GM12878 (cell line): Measurements from ENCODE around the gene ITGBL1. TPM values are rescaled to one million over a fixed set of nuclear protein-coding genes. Genes with fewer than 3 reads are reported as not detected.

Source experiments
- ATAC-seq: fragments of 200-7000 bp; cut with Tn5 transposase; 3 replicates; pipeline ENCODE4 v1.9.1; 2020; ENCODE audit warnings: mild to moderate bottlenecking, moderate library complexity
- BruUV-seq: library from RNA; stranded (reverse); fragments of 400-500 nt; replicated peaks from 2 replicates; lab custom pipeline; 2021; lab: Mats Ljungman, UMichigan
- CTCF ChIA-PET: fragments of 300-600 bp; sonication (Branson Sonifier 250); formaldehyde crosslinking; extraction: SDS; loops from one replicate; lab custom pipeline; 2021; ENCODE audit warnings: inconsistent platforms; lab: Yijun Ruan, JAX
- POLR2A ChIA-PET: fragments of 350-600 bp; formaldehyde crosslinking; extraction: SDS; loops from one replicate; lab custom pipeline; 2021; ENCODE audit warnings: inconsistent platforms; lab: Charles Lee
- RAD21 ChIA-PET: fragments of 300-600 bp; sonication (Branson Sonifier 250); formaldehyde crosslinking; loops from one replicate; lab custom pipeline; 2023; ENCODE audit warnings: antibody characterized with exemption; ENCODE audit not compliant: unreplicated experiment; lab: Charles Lee
- SMC1A ChIA-PET: fragments of 300-600 bp; sonication (Branson Sonifier 250); formaldehyde crosslinking; loops from one replicate; lab custom pipeline; 2023; ENCODE audit not compliant: unreplicated experiment, uncharacterized antibody; lab: Charles Lee
- DNase-seq: peaks from one replicate; pipeline ENCODE4 v3.0.0-alpha.2; 2011; ENCODE audit warnings: low read depth, low spot score
- FAIRE-seq: peaks from 3 replicates; lab custom pipeline; 2011; peaks lifted over from hg19 to GRCh38; lab: Jason Lieb, UNC
- H2AFZ ChIP-seq: 2 replicates; pipeline ENCODE4 v1.6.0; 2011; ENCODE audit warnings: low read depth, low read length, control low read depth; ENCODE audit not compliant: control insufficient read depth
- H3K27ac ChIP-seq: 2 replicates; pipeline ENCODE4 v1.5.1; 2011; ENCODE audit warnings: control low read depth; ENCODE audit not compliant: control insufficient read depth, insufficient read depth
- H3K27me3 ChIP-seq, 2 experiments: replicated peaks in 1 of 2; 2 replicates each; pipeline versions ENCODE4 v1.6.0 to v1.6.1; 2011; ENCODE audit warnings: low read length in 1 of 2; ENCODE audit not compliant: control insufficient read depth in 2 of 2, insufficient read depth in 2 of 2
- H3K36me3 ChIP-seq, 2 experiments: 2 replicates each; pipeline ENCODE4 v1.5.1; 2011; ENCODE audit warnings: low read length in 1 of 2; ENCODE audit not compliant: control insufficient read depth in 2 of 2, insufficient read depth in 2 of 2
- H3K4me1 ChIP-seq: 2 replicates; pipeline ENCODE4 v1.6.1; 2011; ENCODE audit warnings: mild to moderate bottlenecking, low read length, moderate library complexity, mixed read lengths; ENCODE audit not compliant: control insufficient read depth, insufficient read depth
- H3K4me2 ChIP-seq: 2 replicates; pipeline ENCODE4 v1.6.0; 2011; ENCODE audit warnings: control low read depth; ENCODE audit not compliant: control insufficient read depth, insufficient read depth
- H3K4me3 ChIP-seq: fragments of 200-600 bp; sonication (generic); 2 replicates; pipeline ENCODE4 v1.5.1; 2016
- H3K79me2 ChIP-seq: 2 replicates; pipeline ENCODE4 v1.6.0; 2011; ENCODE audit warnings: low read length; ENCODE audit not compliant: control insufficient read depth, insufficient read depth
- H3K9ac ChIP-seq: 2 replicates; pipeline ENCODE4 v1.8.0; 2011; ENCODE audit warnings: low read length, control low read depth, mixed read lengths; ENCODE audit not compliant: control insufficient read depth, insufficient read depth
- H3K9me3 ChIP-seq: replicated peaks from 3 replicates; pipeline ENCODE4 v1.5.1; 2011; ENCODE audit warnings: mild to moderate bottlenecking, low read length; ENCODE audit not compliant: control insufficient read depth, insufficient read depth
- H4K20me1 ChIP-seq: 2 replicates; pipeline ENCODE4 v1.6.0; 2011; ENCODE audit not compliant: control insufficient read depth, insufficient read depth
- BACH1 ChIP-seq: fragments of 450-650 bp; IDR thresholded peaks from 2 replicates; pipeline ENCODE4 v1.6.1; 2017; ENCODE audit warnings: mild to moderate bottlenecking, borderline replicate concordance
- JUND ChIP-seq: IDR thresholded peaks from 2 replicates; pipeline ENCODE4 v1.6.1; 2012; ENCODE audit warnings: low read depth, mild to moderate bottlenecking, low read length, improper control_type of control experiment, moderate library complexity
- MTA2 ChIP-seq: fragments of 450-650 bp; IDR thresholded peaks from 2 replicates; pipeline ENCODE4 v1.6.1; 2016; ENCODE audit warnings: low read depth, mild to moderate bottlenecking, moderate library complexity
- NR2C2 ChIP-seq: IDR thresholded peaks from 2 replicates; pipeline ENCODE4 v1.6.1; 2011; ENCODE audit warnings: borderline replicate concordance, low read depth; ENCODE audit not compliant: control insufficient read depth, insufficient read length
- PAX5 ChIP-seq: IDR thresholded peaks from 2 replicates; pipeline ENCODE4 v1.6.1; 2011; ENCODE audit warnings: low read depth, low read length, borderline replicate concordance
- PAX8 ChIP-seq: fragments of 450-650 bp; IDR thresholded peaks from 2 replicates; pipeline ENCODE4 v1.6.1; 2017; ENCODE audit warnings: mild to moderate bottlenecking, moderate library complexity
- POU2F2 ChIP-seq: IDR thresholded peaks from 3 replicates; pipeline ENCODE4 v1.6.1; 2011; ENCODE audit warnings: low read depth, mild to moderate bottlenecking, low read length, borderline replicate concordance
- SREBF1 ChIP-seq: IDR thresholded peaks from 2 replicates; pipeline ENCODE4 v1.6.1; 2012; ENCODE audit warnings: mild to moderate bottlenecking, low read length
- ZNF274 ChIP-seq: IDR thresholded peaks from one replicate; pipeline ENCODE4 v1.8.0; 2011; ENCODE audit not compliant: insufficient read length, insufficient read depth
- WGBS: methylation state at CpG from one replicate; pipeline ENCODE4 v1.1.6; 2016; ENCODE audit warnings: low lambda C conversion rate; ENCODE audit not compliant: insufficient replicate concordance, insufficient coverage; ENCODE audit errors: missing lambda C conversion rate; 5-methylcytosine and 5-hydroxymethylcytosine counted together
- in situ Hi-C: fragments of 300-500 bp; cut with MboI; formaldehyde crosslinking; loops from 9 replicates; pipeline ENCODE4 v1.14.3; 2018; ENCODE audit warnings: mixed read lengths
- intact Hi-C: fragments of 100-400 bp; cut with micrococcal nuclease; formaldehyde crosslinking; loops from one replicate; pipeline ENCODE4 v1.14.2; 2022; ENCODE audit not compliant: unreplicated experiment
- polyA plus RNA-seq, 11 experiments: library from polyadenylated mRNA; depleted of rRNA in 4 of 11; unstranded in 6 of 11; stranded (reverse) in 5 of 11; fragments of >200 nt; fragmentation: Nextera tagmentation in 4 of 11; fragmentation: Illumina TruSeq in 1 of 11; extraction: Ambion mirVana in 4 of 11; extraction: Trizol in 1 of 11; gene quantifications; 1 replicate in 1 of 11; 2 replicates in 10 of 11; pipeline versions ENCODE4 v1.2.1 to v1.2.3, GENCODE V29; 2011 to 2016; ENCODE audit warnings: inconsistent platforms in 2 of 11, missing spikeins in 2 of 11, low read depth in 1 of 11
- total RNA-seq, 4 experiments: library from RNA; depleted of rRNA in 3 of 4; stranded (reverse); fragments of >200 nt in 3 of 4; fragmentation: Illumina TruSeq in 1 of 4; extraction: Trizol in 1 of 4; gene quantifications; 2 replicates each; pipeline versions ENCODE4 v1.2.1 to v1.2.3, GENCODE V29; 2013 to 2021
- TF ChIP-seq, protein P1 (sequence below): fragments of 450-650 bp; IDR thresholded peaks from 2 replicates; pipeline ENCODE4 v1.6.1; 2016; ENCODE audit warnings: mild to moderate bottlenecking
- TF ChIP-seq, protein P2 (sequence below): fragments of 450-650 bp; IDR thresholded peaks from 2 replicates; pipeline ENCODE4 v1.6.1; 2017; ENCODE audit warnings: mild to moderate bottlenecking, moderate library complexity

The ITGBL1 gene
- total and polyA plus RNA-seq, 10 of the 15 experiments (the other 5 are each of a cell fraction or from before 2014, with no cell fraction given), result 0.17 to 2.8 (median 0.28) TPM; not detected in 3

DNA sequence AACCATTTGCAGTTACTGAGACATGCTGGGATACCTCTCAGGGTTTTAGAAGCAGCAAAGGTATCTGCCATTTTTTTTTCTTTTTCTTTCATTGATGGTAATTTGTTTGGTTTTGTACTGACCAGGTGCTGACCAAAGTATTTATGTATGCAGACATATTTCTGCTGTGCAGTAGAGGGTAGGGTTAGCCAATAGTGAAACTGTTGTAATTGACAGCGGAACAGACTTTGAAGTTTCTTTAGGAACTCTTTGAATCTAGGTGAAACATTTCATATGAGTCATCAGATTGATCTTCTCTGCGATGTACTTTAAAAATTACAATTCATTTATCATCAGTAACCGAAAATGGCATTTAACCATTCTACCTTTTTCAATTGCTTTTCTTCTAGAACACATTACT lies 63.0 kb downstream of the ITGBL1 start:
- ATAC-seq (peak; percentile 96), FAIRE-seq (no peak), DNase-seq (no peak)
- Histone ChIP-seq H3K27me3 (no peaks in the 10 kb centered on the region), H3K9ac (no peak overlapping the region), H3K4me3 (no peak overlapping the region), H3K79me2 (no peaks in the 10 kb centered on the region), H2AFZ (no peak overlapping the region), H3K4me1 (no peaks in the 10 kb centered on the region), H3K36me3 (no peaks in the 10 kb centered on the region), H3K4me2 (no peak overlapping the region), H3K27ac (no peak overlapping the region), H4K20me1 (no peaks in the 10 kb centered on the region), H3K9me3 (no peaks in the 10 kb centered on the region)
- 8% methylated on average over 3 of the region's 3 CpGs for WGBS
- CTCF ChIA-PET, result interaction anchor here (0.8 to 8.3 kb wide), 8 partner anchors 11 to 371 kb away, joined by 3 to 117 read pairs (median 5); no protein-coding TSS in a partner anchor
- SMC1A ChIA-PET, result interaction anchor here (0.9 to 5.2 kb wide), 6 partner anchors 129 to 926 kb away, joined by 3 to 86 read pairs (median 4); no protein-coding TSS in a partner anchor
- TF ChIP-seq, protein P1, sequence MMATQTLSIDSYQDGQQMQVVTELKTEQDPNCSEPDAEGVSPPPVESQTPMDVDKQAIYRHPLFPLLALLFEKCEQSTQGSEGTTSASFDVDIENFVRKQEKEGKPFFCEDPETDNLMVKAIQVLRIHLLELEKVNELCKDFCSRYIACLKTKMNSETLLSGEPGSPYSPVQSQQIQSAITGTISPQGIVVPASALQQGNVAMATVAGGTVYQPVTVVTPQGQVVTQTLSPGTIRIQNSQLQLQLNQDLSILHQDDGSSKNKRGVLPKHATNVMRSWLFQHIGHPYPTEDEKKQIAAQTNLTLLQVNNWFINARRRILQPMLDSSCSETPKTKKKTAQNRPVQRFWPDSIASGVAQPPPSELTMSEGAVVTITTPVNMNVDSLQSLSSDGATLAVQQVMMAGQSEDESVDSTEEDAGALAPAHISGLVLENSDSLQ, result peak; percentile 86
- no peak for TF ChIP-seq JUND
- no peak for TF ChIP-seq POU2F2
- intact Hi-C loops, result loop anchor here (2.0 to 10.0 kb wide), 2 partner anchors 371 to 409 kb away; no protein-coding TSS in a partner anchor
- in situ Hi-C loops, result loop anchor here (5.0 kb wide), 1 partner anchor 242 kb away; no protein-coding TSS in a partner anchor
- no TSS peak for BruUV-seq
- RAD21 ChIA-PET, result interaction anchor here (0.9 to 3.8 kb wide), 2 partner anchors 241 to 245 kb away, joined by 3 to 55 read pairs; no protein-coding TSS in a partner anchor
- POLR2A ChIA-PET, result no interaction called here

DNA sequence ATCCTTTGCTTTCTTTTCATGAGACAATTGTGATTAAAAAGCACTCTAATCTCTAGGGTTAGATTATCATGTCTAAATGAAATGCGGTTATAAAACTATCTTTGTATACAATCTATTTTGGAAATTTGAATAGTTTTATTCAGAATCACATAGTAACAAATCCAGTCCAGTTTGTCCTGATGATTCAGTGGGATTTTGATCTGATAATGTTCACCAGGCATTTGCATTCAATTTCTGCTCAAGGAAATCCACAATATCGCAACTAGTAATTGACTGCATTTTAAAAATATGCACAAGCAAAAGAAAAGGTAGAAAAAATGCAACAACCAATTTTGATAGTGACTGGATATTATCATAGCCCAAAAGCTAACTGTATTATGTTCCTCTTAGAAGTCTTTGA lies 63.8 kb downstream of the ITGBL1 start:
- no peak for FAIRE-seq
- Histone ChIP-seq H3K4me3 (no peak overlapping the region), H2AFZ (no peak overlapping the region), H3K79me2 (no peaks in the 10 kb centered on the region), H3K9ac (no peak overlapping the region), H3K4me2 (no peak overlapping the region), H4K20me1 (no peaks in the 10 kb centered on the region), H3K4me1 (no peaks in the 10 kb centered on the region), H3K27ac (no peak overlapping the region), H3K9me3 (no peaks in the 10 kb centered on the region), H3K27me3 (no peaks in the 10 kb centered on the region), H3K36me3 (no peaks in the 10 kb centered on the region)
- ATAC-seq, result no peak
- BruUV-seq, result no TSS peak
- ChIA-PET SMC1A (interaction anchor here (0.7 to 5.2 kb wide), 6 partner anchors 19 to 925 kb away, joined by 3 to 86 read pairs (median 6); no protein-coding TSS in a partner anchor), RAD21 (interaction anchor here (0.9 to 3.8 kb wide), 2 partner anchors 240 to 244 kb away, joined by 3 to 55 read pairs; no protein-coding TSS in a partner anchor), POLR2A (interaction anchor here (0.5 kb wide), 1 partner anchor 152 kb away, joined by 5 read pairs; no protein-coding TSS in a partner anchor), CTCF (interaction anchor here (1.2 to 8.3 kb wide), 5 partner anchors 8 to 371 kb away, joined by 3 to 117 read pairs (median 6); no protein-coding TSS in a partner anchor)
- intact Hi-C loops (loop anchor here (10.0 kb wide), 1 partner anchor 409 kb away; no protein-coding TSS in a partner anchor), in situ Hi-C loops (loop anchor here (5.0 kb wide), 1 partner anchor 241 kb away; no protein-coding TSS in a partner anchor)
- DNase-seq, result no peak
- 32% methylated on average over 2 of the region's 2 CpGs for WGBS
- no peak for TF ChIP-seq NR2C2
- TF ChIP-seq ZNF274, result no peak
- no peak for TF ChIP-seq MTA2
- no peak for TF ChIP-seq SREBF1
- TF ChIP-seq, protein P2, sequence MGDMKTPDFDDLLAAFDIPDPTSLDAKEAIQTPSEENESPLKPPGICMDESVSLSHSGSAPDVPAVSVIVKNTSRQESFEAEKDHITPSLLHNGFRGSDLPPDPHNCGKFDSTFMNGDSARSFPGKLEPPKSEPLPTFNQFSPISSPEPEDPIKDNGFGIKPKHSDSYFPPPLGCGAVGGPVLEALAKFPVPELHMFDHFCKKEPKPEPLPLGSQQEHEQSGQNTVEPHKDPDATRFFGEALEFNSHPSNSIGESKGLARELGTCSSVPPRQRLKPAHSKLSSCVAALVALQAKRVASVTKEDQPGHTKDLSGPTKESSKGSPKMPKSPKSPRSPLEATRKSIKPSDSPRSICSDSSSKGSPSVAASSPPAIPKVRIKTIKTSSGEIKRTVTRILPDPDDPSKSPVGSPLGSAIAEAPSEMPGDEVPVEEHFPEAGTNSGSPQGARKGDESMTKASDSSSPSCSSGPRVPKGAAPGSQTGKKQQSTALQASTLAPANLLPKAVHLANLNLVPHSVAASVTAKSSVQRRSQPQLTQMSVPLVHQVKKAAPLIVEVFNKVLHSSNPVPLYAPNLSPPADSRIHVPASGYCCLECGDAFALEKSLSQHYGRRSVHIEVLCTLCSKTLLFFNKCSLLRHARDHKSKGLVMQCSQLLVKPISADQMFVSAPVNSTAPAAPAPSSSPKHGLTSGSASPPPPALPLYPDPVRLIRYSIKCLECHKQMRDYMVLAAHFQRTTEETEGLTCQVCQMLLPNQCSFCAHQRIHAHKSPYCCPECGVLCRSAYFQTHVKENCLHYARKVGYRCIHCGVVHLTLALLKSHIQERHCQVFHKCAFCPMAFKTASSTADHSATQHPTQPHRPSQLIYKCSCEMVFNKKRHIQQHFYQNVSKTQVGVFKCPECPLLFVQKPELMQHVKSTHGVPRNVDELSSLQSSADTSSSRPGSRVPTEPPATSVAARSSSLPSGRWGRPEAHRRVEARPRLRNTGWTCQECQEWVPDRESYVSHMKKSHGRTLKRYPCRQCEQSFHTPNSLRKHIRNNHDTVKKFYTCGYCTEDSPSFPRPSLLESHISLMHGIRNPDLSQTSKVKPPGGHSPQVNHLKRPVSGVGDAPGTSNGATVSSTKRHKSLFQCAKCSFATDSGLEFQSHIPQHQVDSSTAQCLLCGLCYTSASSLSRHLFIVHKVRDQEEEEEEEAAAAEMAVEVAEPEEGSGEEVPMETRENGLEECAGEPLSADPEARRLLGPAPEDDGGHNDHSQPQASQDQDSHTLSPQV, result no peak
- no peak for TF ChIP-seq PAX5
- TF ChIP-seq BACH1, result no peak
- TF ChIP-seq PAX8, result no peak
